Suprapubic skin (tissue), 4 donors: ENCODE results near the gene ARID1A.

Source experiments
- EP300 ChIP-seq: sonication (generic); formaldehyde crosslinking; IDR thresholded peaks from one replicate; pipeline ENCODE4 v1.6.1; 2017; ENCODE audit warnings: antibody characterized with exemption
- POLR2A ChIP-seq, 2 donors: fragments of 450-650 bp; IDR thresholded peaks; one replicate each; pipeline ENCODE4 v1.6.1; 2017; ENCODE audit warnings: antibody characterized with exemption in 2 of 2, mild to moderate bottlenecking in 2 of 2, moderate library complexity in 2 of 2
- POLR2AphosphoS5 ChIP-seq, 3 donors: sonication (generic); formaldehyde crosslinking; IDR thresholded peaks; one replicate each; pipeline ENCODE4 v1.6.1; 2017; ENCODE audit warnings: antibody characterized with exemption in 3 of 3
- TF ChIP-seq, protein P1 (sequence below), 2 donors: fragments of 200-600 bp in 1 of 2; fragments of 450-650 bp in 1 of 2; sonication (generic) in 1 of 2; IDR thresholded peaks; one replicate each; pipeline ENCODE4 v1.5.1; 2016 to 2019; ENCODE audit warnings: antibody characterized with exemption in 2 of 2, mild to moderate bottlenecking in 1 of 2, moderate library complexity in 1 of 2

DNA sequence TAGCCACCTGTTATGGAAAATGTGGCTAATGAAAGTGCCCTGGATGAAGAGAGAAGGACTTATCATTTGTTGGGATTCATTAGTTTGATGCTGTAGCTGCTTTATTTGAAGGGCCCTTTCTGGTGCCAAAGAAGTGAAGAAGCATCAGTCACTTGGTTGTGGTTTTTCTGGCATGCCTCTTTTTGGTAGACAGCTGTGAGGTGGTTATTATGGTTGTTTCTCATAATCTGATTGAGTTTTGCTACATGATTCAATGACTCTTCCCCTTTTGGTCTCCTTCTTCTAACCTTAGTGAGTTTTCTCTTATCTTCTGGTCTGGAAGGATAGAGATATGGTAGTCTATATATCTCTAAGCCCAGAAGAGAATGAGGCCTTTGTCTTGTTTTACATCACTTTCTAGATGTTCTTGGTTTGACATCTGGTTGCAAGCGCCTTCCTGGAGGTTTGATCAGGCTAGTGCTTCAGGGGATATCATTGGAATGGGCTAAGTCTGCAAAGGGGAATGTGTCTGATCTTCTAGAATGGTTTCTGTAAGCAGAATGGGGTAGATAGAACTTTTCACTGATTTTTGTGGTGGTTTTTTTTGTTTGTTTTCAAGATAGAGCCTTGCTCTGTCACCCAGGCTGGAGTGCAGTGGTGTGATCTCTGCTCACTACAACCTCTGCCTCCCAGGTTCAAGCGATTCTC is 26.0 kb downstream of the ARID1A start:
- TF ChIP-seq, protein P1, sequence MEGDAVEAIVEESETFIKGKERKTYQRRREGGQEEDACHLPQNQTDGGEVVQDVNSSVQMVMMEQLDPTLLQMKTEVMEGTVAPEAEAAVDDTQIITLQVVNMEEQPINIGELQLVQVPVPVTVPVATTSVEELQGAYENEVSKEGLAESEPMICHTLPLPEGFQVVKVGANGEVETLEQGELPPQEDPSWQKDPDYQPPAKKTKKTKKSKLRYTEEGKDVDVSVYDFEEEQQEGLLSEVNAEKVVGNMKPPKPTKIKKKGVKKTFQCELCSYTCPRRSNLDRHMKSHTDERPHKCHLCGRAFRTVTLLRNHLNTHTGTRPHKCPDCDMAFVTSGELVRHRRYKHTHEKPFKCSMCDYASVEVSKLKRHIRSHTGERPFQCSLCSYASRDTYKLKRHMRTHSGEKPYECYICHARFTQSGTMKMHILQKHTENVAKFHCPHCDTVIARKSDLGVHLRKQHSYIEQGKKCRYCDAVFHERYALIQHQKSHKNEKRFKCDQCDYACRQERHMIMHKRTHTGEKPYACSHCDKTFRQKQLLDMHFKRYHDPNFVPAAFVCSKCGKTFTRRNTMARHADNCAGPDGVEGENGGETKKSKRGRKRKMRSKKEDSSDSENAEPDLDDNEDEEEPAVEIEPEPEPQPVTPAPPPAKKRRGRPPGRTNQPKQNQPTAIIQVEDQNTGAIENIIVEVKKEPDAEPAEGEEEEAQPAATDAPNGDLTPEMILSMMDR (IDR thresholded peaks at IDR 0.05) = no peak
- TF ChIP-seq POLR2AphosphoS5 (IDR thresholded peaks at IDR 0.05) (no peak), POLR2A (IDR thresholded peaks at IDR 0.05) (no peak), EP300 (no peak)
